22Rv1 (cell line): Measurements from ENCODE around the gene ENAH.

Experiments used
- H3K27ac ChIP-seq: fragments of 450-650 bp; 2 replicates; pipeline ENCODE4 v1.5.1; 2017
- CTCF ChIP-seq: fragments of 450-650 bp; IDR thresholded peaks from 2 replicates; pipeline ENCODE4 v1.5.1; 2017; ENCODE audit warnings: mild to moderate bottlenecking
- ZFX ChIP-seq: fragments of 450-650 bp; IDR thresholded peaks from 2 replicates; pipeline ENCODE4 v1.6.1; 2017; ENCODE audit warnings: antibody characterized with exemption, borderline replicate concordance

Gene ENAH

GRCh38 chr1:225685476-225686176, 32.7 kb upstream of the ENAH start:
- no peak overlapping the region for H3K27ac ChIP-seq
- no peak for TF ChIP-seq CTCF
- TF ChIP-seq ZFX = no peak

GRCh38 chr1:225684741-225685140, 31.8 kb upstream of the ENAH start:
- no peak overlapping the region for H3K27ac ChIP-seq
- TF ChIP-seq ZFX = no peak
- no peak for TF ChIP-seq CTCF

- no peak overlapping the region for H3K27ac ChIP-seq
- no peak for TF ChIP-seq CTCF
- TF ChIP-seq ZFX = no peak
These were observed 28.3 kb upstream of the ENAH start for GRCh38 chr1:225681231-225681630.

GRCh38 chr1:225678545-225678944, 25.6 kb upstream of the ENAH start:
- TF ChIP-seq ZFX (no peak), CTCF (no peak)
- no peak overlapping the region for H3K27ac ChIP-seq

GRCh38 chr1:225677350-225678124, 24.6 kb upstream of the ENAH start:
- no peak overlapping the region for H3K27ac ChIP-seq
- TF ChIP-seq CTCF = no peak
- TF ChIP-seq ZFX = no peak

GRCh38 chr1:225674381-225674780, 21.5 kb upstream of the ENAH start:
- TF ChIP-seq CTCF = no peak
- no peak for TF ChIP-seq ZFX

More at GRCh38 chr1:225674381-225674780, 21.5 kb upstream of the ENAH start:
- no peak overlapping the region for H3K27ac ChIP-seq
